ENCODE results near the gene PI4KA. TPM values are rescaled to one million over a fixed set of nuclear protein-coding genes. Genes with fewer than 3 reads are reported as not detected.
"Not testable (repeated sequence)": the region's sequence is repeated elsewhere in the genome, so short reads cannot be mapped to it uniquely, and the experiment has no call there.

PI4KA gene
- total and polyA plus RNA-seq, 2 donors: 37.1 to 50.9 TPM

DNA sequence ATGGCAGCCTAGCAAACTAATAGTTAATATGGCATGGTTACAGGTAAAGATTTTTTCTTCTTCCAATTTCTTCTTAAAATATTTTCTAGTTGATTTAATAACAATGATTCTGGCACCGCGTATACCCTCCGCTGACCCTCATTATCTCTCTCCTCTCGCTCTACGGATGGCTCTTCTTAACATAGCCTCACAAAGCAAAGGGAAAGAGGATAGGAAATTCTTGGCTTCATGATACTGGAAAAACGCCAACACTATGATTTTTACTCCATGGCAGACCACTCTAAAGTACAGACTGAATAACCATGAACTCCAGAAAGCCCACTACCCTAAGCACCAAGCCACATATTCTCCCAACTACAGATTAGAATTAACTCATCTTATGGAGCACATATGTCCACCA lies 6.1 kb downstream of the PI4KA start:
- 52% methylated on average over 6 of the region's 6 CpGs for WGBS
- Histone ChIP-seq H3K4me1 (ENCODE audit: insufficient read depth) (no peaks in the 10 kb centered on the region), H3K27ac (ENCODE audit: low read depth) (no peak overlapping the region), H3K4me3 (ENCODE audit: low read depth, low read length) (no peak overlapping the region), H3K36me3 (ENCODE audit: insufficient read depth) (no peaks in the 10 kb centered on the region)
- no peak for DNase-seq (ENCODE audit: extremely low spot score)

DNA sequence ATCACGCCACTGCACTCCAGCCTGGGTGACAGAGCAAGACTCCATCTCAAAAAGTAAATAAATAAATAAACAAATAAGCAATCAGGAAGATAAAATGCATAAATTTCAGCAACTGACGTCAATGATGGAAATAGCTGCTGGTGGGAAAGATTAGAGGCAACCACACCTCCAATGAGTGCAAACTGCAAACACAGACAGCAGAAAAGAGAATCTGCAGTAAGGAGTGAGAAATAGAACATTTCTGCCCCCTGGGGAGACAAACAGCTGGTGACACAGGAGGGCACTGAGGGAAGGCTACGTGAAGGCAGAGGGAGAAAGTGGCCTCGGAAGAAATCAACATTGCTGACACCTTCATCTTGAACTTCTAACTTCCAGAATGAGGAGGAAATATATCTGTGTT lies 6.5 kb downstream of the PI4KA start:
- H3K36me3 ChIP-seq (ENCODE audit: insufficient read depth): no peaks in the 10 kb centered on the region
- H3K27ac ChIP-seq (ENCODE audit: low read depth): no peak overlapping the region
- no peaks in the 10 kb centered on the region for H3K4me1 ChIP-seq (ENCODE audit: insufficient read depth)
- DNase-seq (ENCODE audit: extremely low spot score): no peak
- H3K4me3 ChIP-seq (ENCODE audit: low read depth, low read length): no peak overlapping the region
- WGBS: 63% methylated on average over 4 of the region's 4 CpGs

DNA sequence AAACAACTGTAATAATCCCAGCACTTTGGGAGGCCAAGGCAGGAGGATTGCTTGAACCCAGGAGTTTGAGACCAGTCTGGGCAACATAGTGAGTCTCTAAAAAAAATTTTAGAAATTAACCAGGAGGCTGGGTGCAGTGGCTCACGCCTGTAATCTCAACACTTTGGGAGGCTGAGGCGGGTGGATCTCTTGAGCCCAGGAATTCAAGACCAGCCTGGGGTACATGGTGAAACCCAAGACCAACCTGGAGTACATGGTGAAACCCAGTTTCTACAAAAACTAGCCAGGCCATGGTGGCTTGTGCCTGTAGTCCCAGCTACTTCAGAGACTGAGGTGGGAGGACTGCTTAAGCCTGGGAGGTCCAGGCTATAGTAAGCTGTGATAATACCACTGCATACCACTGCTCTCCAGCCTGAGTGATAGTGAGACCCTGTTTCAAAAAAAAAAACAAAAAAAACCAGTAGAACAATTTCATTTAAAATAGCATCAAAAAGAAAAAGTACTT lies 11.2 kb downstream of the PI4KA start:
- WGBS: 97% methylated on average over 2 of the region's 2 CpGs
- DNase-seq (ENCODE audit: extremely low spot score): no peak

DNA sequence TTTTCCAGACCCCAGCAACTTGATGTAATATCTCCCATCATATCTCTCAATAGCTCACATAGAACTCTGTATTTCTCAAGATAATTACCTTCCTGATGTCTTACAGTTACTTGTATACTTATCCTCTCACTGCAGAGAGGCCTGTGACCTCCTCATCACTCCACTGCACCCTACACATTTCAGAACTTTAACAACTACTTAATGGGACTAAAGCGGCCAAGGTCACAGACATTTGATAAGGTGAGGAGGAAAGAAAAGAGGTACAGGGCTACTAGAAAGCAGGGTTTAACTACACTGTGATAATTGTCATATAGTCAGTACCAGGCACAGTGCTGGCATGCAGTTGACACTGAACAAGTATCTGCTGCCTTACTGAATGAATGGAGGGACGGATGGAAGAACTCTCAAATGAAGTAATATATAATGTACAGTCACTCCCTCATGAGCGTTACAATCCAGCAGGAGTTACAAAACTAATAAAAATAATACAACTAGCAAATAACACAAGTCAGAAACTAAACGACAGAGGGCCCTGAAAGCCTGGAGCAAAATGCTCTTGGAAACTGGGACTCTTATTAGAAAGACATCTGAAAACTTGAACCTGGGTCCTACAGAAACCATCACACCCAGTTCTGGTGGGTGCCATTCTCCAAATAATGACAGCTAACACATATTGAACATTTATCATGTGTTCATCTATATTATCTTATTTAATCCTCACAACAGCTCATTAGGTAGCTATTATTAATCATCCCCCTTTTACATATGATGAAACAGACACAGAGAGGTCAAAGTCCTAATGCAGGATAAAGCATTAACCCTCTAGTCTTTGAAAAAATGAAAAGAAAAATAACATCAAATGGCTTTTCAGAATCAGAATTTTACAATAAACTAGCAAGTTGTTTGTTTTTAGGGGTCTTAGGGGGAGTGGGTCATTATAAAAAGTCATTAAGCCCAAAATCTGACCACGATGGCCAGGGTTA lies 14.3 kb downstream of the PI4KA start:
- 87% methylated on average over 5 of the region's 5 CpGs for WGBS
- Histone ChIP-seq H3K36me3 (ENCODE audit: insufficient read depth) (no peaks in the 10 kb centered on the region), H3K4me3 (ENCODE audit: low read depth, low read length) (no peak overlapping the region), H3K4me1 (ENCODE audit: insufficient read depth) (no peaks in the 10 kb centered on the region), H3K27ac (ENCODE audit: low read depth) (no peak overlapping the region)
- DNase-seq (ENCODE audit: extremely low spot score): no peak

More for the DNA sequence above, 11.2 kb downstream of the PI4KA start:
- no peaks in the 10 kb centered on the region for H3K4me1 ChIP-seq (ENCODE audit: insufficient read depth)
- no peak overlapping the region for H3K4me3 ChIP-seq (ENCODE audit: low read depth, low read length)
- no peak overlapping the region for H3K27ac ChIP-seq (ENCODE audit: low read depth)
- no peaks in the 10 kb centered on the region for H3K36me3 ChIP-seq (ENCODE audit: insufficient read depth)

DNA sequence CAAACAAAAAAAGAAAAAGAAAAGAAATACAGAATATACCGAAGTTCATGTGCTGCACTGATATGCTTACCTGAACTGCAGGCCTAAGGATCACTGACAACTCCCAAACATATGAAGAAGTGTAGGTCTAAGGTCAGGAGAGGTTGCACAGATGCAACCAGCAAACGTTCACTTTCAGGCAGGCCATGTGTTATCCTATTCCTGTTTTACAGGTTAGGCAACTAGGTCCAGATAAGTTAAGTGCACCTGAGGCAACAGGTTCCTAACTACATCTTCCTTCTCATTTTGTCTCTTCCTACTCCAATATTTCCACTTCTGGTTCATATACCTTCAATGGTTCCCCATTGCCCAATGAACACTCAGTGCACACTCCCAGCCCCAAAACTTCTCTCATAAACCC lies 15.1 kb downstream of the PI4KA start:
- Histone ChIP-seq H3K36me3 (ENCODE audit: insufficient read depth) (no peaks in the 10 kb centered on the region), H3K4me1 (ENCODE audit: insufficient read depth) (no peaks in the 10 kb centered on the region), H3K27ac (ENCODE audit: low read depth) (no peak overlapping the region), H3K4me3 (ENCODE audit: low read depth, low read length) (no peak overlapping the region)
- DNase-seq (ENCODE audit: extremely low spot score): no peak
- 41% methylated on average over 2 of the region's 2 CpGs for WGBS

DNA sequence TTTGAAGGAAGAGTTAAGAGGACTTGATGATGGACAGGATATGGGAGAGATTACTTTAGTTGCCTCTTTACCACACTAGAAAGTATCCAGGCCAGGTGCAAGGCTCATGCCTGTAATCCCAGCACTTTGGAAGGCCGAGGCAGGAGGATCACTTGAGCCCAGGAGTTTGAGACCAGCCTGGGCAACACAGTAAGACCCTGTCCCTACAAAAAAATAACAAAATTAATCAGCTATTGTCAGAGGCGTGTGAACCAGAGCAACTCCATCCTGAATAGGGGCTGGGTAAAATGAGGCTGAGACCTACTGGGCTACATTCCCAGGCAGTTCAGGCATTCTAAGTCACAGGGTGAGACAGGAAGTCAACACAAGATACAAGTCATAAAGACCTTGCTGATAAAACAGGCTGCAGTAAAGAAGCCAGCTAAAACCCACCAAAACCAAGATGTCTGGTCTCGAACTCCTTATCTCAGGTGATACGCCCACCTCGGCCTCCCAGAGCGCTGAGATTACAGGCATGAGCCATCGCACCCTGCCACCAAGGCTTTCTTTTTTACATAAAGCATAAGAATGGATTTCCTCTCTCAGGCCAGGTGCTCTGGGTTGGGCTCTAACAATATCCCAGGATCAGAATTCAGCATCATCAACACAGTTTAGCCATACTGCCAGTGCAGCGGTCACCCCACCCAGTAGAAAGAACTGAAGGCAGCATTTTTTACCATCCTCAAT lies 17.8 kb downstream of the PI4KA start:
- H3K27ac ChIP-seq (ENCODE audit: low read depth): no peak overlapping the region
- H3K4me3 ChIP-seq (ENCODE audit: low read depth, low read length): no peak overlapping the region
- H3K4me1 ChIP-seq (ENCODE audit: insufficient read depth): no peaks in the 10 kb centered on the region
- no peak for DNase-seq (ENCODE audit: extremely low spot score)
- WGBS: 81% methylated on average over 8 of the region's 8 CpGs
- H3K36me3 ChIP-seq (ENCODE audit: insufficient read depth): no peaks in the 10 kb centered on the region

DNA sequence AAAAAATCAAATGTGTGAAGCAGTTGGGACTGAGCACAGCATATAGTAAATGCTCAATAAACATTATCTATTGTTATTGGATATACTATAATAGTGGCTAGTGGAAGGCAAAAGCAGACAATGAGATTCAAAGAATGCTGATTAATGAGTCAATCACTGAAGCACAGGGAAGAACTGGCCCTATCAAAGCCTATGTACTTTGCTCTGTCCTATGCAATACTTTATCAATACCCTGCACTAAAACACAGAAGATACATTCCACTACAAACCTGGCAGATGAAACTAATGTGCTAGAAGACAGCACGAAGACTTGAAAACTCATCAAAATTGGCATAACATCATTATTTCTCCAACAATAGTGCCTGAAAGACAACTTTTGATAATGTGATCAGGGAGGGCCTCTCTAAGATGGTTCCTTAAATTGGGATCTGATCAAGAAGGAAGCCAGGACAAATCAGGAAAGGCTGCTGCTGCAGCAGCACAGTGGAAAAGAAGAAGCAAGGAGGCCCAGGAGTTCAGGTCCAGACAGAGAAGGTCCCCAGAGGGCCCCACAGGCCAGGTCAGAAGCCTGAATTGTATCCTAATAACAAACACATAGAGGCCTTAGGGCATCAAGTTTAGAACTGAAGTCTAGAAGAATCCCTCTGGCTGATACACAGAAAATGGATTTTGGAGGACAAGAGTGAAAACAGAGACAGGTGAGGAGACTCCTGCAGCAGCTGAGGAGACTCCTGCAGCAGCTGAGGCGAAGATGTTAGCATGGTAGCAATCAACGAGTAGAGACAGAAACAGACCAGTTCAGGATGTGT lies 18.6 kb downstream of the PI4KA start:
- no peak for DNase-seq (ENCODE audit: extremely low spot score)
- H3K36me3 ChIP-seq (ENCODE audit: insufficient read depth): no peaks in the 10 kb centered on the region
- H3K27ac ChIP-seq (ENCODE audit: low read depth): no peak overlapping the region
- WGBS: 93% methylated on average over 3 of the region's 3 CpGs
- H3K4me3 ChIP-seq (ENCODE audit: low read depth, low read length): no peak overlapping the region
- no peaks in the 10 kb centered on the region for H3K4me1 ChIP-seq (ENCODE audit: insufficient read depth)

DNA sequence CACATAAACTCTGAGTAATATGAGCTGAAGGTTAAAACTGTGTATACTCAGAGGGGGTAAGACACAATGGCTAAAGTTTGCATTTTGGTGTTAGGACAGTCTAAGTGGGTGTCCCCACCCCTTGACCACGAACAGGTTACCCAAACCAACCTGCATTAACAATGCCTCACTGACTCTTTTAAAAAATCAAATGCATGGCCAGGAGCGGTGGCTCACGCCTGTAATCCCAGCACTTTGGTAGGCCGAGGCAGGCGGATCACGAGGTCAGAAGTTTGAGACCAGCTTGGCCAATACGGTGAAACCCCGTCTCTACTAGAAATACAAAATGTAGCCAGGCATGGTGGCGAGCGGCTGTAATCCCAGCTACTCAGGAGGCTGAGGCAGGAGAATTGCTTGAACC lies 19.3 kb downstream of the PI4KA start:
- WGBS: 99% methylated on average over 10 of the region's 10 CpGs
- not testable (repeated sequence) for H3K4me3 ChIP-seq (ENCODE audit: low read depth, low read length); DNase-seq (ENCODE audit: extremely low spot score); H3K4me1 ChIP-seq (ENCODE audit: insufficient read depth); H3K27ac ChIP-seq (ENCODE audit: low read depth); H3K36me3 ChIP-seq (ENCODE audit: insufficient read depth)

DNA sequence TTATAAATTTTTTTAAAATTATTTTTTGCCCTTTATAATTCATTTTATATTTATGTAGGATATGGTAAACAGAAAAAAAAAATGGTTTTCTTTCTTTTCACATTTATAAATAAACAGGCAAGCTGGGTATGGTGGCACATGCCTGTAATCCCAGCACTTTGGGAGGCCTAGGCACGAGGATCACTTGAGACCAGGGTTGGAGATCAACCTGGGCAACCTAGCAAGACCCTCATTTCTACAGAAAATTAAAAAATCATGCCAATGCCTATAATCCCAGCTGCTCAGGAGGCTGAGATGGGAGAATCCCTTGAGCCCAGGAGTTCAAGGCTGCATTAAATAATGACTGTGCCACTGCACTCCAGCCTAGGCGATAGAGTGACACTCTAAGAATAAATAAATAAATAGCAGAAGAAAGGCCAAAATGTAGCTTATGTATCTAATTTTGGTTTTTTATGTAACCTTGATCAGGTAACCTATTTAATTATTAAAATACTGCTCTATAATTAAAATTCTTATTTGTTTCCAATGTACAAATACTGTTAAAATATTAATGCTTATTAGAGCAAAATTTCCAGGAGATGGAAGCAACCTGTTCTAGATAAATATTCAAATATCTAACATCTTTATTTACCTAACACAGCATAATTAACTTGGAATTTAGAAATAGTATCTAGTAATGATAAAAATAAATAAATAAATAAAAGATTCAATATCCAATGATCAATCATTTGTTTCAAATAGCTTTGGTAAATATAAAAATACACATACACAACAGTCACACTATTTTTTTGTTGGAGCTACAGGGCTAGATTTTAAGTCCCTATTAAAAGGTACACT lies 21.4 kb downstream of the PI4KA start:
- no peak overlapping the region for H3K4me3 ChIP-seq (ENCODE audit: low read depth, low read length)
- DNase-seq (ENCODE audit: extremely low spot score): no peak
- no peaks in the 10 kb centered on the region for H3K4me1 ChIP-seq (ENCODE audit: insufficient read depth)
- no peak overlapping the region for H3K27ac ChIP-seq (ENCODE audit: low read depth)
- peaks cover 2% of the 10 kb centered on the region for H3K36me3 ChIP-seq (ENCODE audit: insufficient read depth)
- 98% methylated on average over 2 of the region's 2 CpGs for WGBS

DNA sequence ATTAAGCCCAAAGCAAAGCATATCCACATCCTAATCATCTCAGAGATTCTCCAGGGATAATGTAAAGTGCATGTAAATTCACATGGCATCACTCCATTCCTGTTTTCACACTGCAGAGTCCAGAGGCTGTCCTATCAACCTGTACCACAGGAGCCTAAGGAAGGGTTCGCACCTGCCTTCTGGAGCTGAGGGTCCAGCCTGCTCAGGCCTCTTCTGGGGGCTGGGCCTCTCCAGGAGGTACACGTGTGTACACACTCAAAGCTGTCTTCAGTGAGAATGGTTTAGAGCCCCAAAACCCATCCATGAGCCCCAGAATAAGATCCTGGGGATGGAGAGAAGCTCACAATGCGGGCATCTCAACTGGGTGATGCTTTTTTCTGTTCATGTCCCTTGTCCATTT lies 23.9 kb downstream of the PI4KA start:
- WGBS: 86% methylated on average over 3 of the region's 3 CpGs
- Histone ChIP-seq H3K4me3 (ENCODE audit: low read depth, low read length) (no peak overlapping the region), H3K4me1 (ENCODE audit: insufficient read depth) (no peaks in the 10 kb centered on the region), H3K27ac (ENCODE audit: low read depth) (no peak overlapping the region), H3K36me3 (ENCODE audit: insufficient read depth) (peaks cover 5% of the 10 kb centered on the region)
- no peak for DNase-seq (ENCODE audit: extremely low spot score)

DNA sequence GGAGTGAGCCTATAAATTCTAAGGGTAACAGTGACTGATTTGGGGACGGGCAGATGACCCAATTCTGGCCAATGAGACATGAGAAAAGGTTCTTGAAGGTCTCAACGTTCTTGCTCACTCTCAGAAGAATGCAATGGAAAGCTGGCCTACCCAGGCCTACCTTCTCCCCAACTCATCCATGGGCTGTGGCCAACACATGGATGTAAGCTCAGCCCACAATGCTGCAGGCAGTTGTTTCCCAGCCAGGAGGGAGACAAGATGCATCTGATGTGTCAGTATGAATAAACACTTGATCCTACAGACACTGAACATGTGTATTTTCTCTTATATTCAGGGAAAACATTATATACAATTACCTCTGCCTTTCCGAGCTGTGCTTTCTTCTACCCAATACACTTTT lies 24.4 kb downstream of the PI4KA start:
- WGBS: 69% methylated on average over 3 of the region's 3 CpGs
- Histone ChIP-seq H3K4me3 (ENCODE audit: low read depth, low read length) (no peak overlapping the region), H3K4me1 (ENCODE audit: insufficient read depth) (no peaks in the 10 kb centered on the region), H3K27ac (ENCODE audit: low read depth) (no peak overlapping the region), H3K36me3 (ENCODE audit: insufficient read depth) (peaks cover 5% of the 10 kb centered on the region)
- DNase-seq (ENCODE audit: extremely low spot score): no peak

DNA sequence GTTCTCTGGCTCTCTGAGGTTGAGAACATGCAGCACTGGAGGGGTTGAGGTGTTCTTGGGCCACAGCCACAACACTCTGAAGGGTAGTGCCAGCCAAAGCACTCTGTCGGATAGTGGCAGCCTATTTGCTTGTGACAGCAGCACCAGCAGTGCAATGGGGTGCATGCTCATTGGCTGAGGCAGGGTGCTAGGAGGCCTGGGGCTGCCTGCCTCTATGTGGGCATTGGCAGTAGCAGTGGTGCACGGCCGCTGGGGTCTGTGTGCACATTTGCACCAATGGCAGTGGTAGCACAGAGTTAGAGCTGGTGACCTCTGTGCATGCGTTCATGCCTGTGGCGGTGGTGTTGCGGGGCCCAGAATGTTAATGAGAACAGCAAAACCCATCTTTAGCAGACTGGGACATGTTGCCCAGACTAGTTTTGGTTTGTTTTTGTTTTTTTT lies 25.4 kb downstream of the PI4KA start:
- Histone ChIP-seq H3K4me1 (ENCODE audit: insufficient read depth) (no peaks in the 10 kb centered on the region), H3K36me3 (ENCODE audit: insufficient read depth) (peaks cover 5% of the 10 kb centered on the region), H3K27ac (ENCODE audit: low read depth) (no peak overlapping the region), H3K4me3 (ENCODE audit: low read depth, low read length) (no peak overlapping the region)
- no peak for DNase-seq (ENCODE audit: extremely low spot score)
- 97% methylated on average over 6 of the region's 6 CpGs for WGBS

All from urinary bladder (tissue), 4 donors.